Stimulated activated CD4-positive, alpha-beta T cell treated with anti-CD3 and anti-CD28 coated beads, TNF-alpha, amount 100 ng/mL, for 4 hours (primary cell): ENCODE data around the gene TRANK1.
"Not testable (repeated sequence)": the region's sequence is repeated elsewhere in the genome, so short reads cannot be mapped to it uniquely, and the experiment has no call there.

Experiments
- DNase-seq, 3 experiments: peaks; one replicate each; pipeline ENCODE4 v3.0.0-alpha.2; 2020; ENCODE audit warnings: low read depth in 3 of 3

The TRANK1 gene

GRCh38 chr3:36892457-36893136, 52.3 kb downstream of the TRANK1 start:
- no peak for DNase-seq

- no peak for DNase-seq
These were observed 53.1 kb downstream of the TRANK1 start for GRCh38 chr3:36891701-36892160.

GRCh38 chr3:36891097-36891496, 53.8 kb downstream of the TRANK1 start:
- DNase-seq, result not testable (repeated sequence)

- no peak for DNase-seq
These were observed 54.6 kb downstream of the TRANK1 start for GRCh38 chr3:36890261-36890660.

GRCh38 chr3:36881735-36882134, 63.1 kb downstream of the TRANK1 start:
- DNase-seq, result no peak

- not testable (repeated sequence) for DNase-seq
These were observed 65.0 kb downstream of the TRANK1 start for GRCh38 chr3:36879842-36880241.

- no peak for DNase-seq
These were observed 66.7 kb downstream of the TRANK1 start for GRCh38 chr3:36877930-36878685.

GRCh38 chr3:36876181-36876936, 68.5 kb downstream of the TRANK1 start:
- DNase-seq, result no peak

GRCh38 chr3:36875397-36875796, 69.5 kb downstream of the TRANK1 start:
- DNase-seq, result no peak

- no peak for DNase-seq
These were observed 70.4 kb downstream of the TRANK1 start for GRCh38 chr3:36874424-36874823.

- no peak for DNase-seq
These were observed 73.3 kb downstream of the TRANK1 start for GRCh38 chr3:36871379-36872126.

GRCh38 chr3:36868614-36869436, 76.0 kb downstream of the TRANK1 start:
- peak in 2 of 3 experiments; percentile 9 to 15 for DNase-seq

GRCh38 chr3:36867810-36868209, 77.0 kb downstream of the TRANK1 start:
- no peak for DNase-seq

GRCh38 chr3:36866368-36866767, 78.5 kb downstream of the TRANK1 start:
- no peak for DNase-seq

GRCh38 chr3:36864180-36865053, 80.4 kb downstream of the TRANK1 start:
- no peak for DNase-seq

- DNase-seq, result no peak
These were observed 82.6 kb downstream of the TRANK1 start for GRCh38 chr3:36862076-36862755.

GRCh38 chr3:36859494-36859893, 85.4 kb downstream of the TRANK1 start:
- no peak for DNase-seq

GRCh38 chr3:36852071-36852470, 92.8 kb downstream of the TRANK1 start:
- no peak for DNase-seq

- no peak for DNase-seq
These were observed 94.1 kb downstream of the TRANK1 start for GRCh38 chr3:36850743-36851142.
